GM18526 (cell line): ENCODE measurements around the gene MPRIP.

Experiments
- POLR2A ChIP-seq: IDR thresholded peaks from 3 replicates; pipeline ENCODE4 v1.6.1; 2011; ENCODE audit not compliant: insufficient read length; ENCODE audit errors: extremely low read depth

MPRIP gene

GRCh38 chr17:17030515-17031211, 11.6 kb upstream of the MPRIP start:
- TF ChIP-seq POLR2A: no peak

GRCh38 chr17:17032131-17032692, 10.0 kb upstream of the MPRIP start:
- no peak for TF ChIP-seq POLR2A

DNA sequence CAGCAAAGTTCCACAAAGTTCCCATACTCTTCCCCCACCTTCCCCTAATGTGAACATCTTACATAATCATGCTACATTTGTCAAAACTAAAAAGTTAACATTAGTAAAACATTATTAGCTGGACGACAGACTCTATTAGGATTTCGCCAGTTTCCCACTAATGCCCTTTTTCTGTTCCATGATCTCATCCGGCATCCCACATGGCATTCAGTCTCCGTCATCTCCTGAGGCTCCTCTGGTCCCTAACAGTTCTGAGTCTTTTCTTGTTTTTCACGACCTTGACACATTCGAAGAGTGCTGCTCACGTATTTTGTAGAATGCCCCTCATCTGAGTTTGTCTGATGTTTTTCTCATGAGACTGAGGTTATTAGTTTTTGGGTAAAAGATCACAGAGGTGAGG, 8.8 kb upstream of the MPRIP start:
- TF ChIP-seq POLR2A: no peak

DNA sequence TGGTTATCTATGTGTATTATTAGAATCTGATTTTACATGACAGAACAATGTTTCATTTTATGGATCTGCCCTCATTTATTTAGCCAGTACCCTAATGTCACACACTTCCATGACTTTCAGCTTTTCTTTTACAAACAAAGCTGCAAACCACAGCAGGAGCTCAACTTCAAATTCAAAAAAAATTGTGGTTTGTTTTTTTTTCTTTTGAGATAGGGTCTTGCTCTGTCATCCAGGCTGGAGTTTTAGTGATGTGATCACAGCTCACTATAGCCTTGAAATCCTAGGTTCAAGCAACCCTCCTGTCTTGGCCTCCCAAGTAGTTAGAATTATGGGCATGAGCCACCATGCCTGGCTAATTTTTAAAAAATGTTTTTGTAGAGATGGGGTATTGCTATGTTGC, 8.2 kb upstream of the MPRIP start:
- no peak for TF ChIP-seq POLR2A

DNA sequence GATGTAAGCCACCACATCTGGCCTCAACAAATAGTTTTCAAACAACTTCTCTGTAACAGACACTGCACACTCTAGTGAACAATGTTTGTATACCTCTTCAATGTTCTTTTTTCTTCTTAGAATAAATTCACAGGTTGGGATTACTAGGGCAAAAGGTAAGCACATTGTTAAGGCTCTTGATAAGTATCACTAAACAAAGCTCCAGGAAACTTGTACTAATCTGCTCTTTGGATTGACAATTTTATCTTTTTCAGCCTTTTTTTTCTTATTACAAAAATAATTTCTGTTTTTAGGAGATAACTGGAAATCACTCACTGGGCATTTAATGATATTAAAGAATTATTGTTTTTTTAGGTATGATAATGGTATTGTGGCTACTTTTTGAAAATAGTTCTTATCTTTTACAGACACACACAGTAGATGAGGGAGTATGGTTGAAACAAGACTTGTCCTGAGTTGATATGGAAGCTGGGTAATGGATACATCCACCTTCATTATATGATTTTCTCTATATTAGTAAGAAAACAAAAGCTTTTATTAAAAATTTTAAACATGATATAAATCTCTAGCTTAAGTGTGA, 7.7 kb upstream of the MPRIP start:
- no peak for TF ChIP-seq POLR2A

GRCh38 chr17:17035490-17035889, 6.8 kb upstream of the MPRIP start:
- TF ChIP-seq POLR2A: no peak

GRCh38 chr17:17035920-17036523, 6.2 kb upstream of the MPRIP start:
- no peak for TF ChIP-seq POLR2A

- no peak for TF ChIP-seq POLR2A
Measured at GRCh38 chr17:17036524-17036998, 5.7 kb upstream of the MPRIP start.

DNA sequence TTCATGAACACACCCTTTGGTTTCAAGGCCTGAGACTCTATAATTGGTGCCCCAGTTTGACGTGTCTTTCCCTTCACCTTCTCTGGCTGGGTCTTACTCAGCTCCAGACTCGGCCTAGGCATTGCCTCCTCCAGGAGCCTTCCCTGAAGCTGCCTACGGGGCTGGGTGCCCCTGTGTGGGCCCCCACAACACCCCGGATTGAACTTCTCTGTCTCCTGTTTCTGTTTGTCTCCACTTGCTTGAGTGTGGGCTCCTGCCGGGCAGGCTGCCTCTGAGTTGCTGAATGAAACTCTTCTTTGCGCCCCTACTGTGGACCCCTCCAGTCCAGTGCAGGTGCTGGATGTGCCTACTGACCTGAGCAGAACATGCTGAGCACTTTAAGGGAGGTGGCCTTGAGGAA, 2.3 kb upstream of the MPRIP start:
- no peak for TF ChIP-seq POLR2A

GRCh38 chr17:17041018-17041521, 1.2 kb upstream of the MPRIP start:
- no peak for TF ChIP-seq POLR2A

DNA sequence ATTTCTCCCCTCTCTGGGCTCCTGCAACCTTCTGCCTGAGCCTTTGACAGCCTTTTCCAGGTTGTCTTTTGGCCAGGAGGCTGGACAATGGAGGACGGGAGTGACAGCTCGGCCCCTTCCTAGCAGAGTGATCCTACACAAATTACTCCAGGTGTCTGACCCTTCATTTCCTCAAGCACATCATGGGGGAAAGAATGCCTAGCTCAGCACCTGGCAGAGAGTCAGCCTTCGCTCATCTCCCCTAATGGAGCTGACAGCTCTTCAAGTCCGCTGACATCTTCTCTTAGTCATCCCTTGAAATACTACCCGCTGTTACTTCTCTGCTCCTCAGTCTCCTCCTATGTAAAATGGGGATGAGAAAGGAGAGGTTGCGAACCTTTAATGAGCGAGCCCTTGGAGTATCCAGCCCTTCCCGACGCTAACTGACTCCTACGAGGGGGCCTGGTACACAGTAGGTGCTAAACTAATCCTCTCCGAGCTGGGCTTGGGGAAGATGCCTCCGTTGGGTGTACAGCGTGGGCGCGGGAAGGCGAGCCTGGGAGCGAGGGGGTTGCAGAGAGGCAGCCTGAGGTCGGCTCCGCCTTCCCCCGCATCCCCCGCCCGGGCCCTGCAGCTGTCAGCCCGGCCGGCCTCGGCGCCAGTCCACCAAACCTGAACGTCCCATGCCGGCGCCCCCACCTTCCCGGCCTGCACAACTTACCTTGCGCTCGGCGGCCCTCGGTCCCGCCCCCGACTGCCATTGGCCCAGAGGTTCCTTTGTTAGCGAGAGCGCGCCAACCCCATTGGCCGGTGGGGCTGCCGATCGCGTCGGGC, 480 bp upstream of the MPRIP start:
- peak; percentile 1 for TF ChIP-seq POLR2A

DNA sequence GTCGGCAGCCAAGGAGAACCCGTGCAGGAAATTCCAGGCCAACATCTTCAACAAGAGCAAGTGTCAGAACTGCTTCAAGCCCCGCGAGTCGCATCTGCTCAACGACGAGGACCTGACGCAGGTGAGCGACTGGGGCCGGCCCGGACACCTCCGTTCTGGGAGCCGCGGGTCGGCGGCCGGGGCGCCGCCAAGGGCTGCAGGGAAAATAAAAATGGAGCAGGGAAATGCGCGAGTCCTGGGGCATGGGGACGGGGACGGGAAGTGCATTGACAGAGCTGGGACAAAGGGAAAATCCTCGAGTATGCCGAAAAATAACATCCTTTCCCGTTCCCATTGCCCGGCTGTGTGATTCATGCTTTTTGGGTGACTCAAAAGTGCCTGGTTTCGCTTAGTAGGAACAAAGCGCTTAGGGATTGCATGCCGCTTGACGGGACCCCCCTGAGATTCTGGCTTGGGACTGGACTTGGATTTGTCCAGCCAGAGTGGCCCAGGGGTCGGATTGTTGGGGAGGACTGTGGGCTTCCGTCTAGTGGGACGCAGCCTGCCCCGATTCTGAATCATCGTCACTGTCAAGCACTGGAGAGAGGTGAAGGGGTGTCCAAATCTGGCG, 699 bp downstream of the MPRIP start:
- no peak for TF ChIP-seq POLR2A

- TF ChIP-seq POLR2A: no peak
Measured at GRCh38 chr17:17043461-17044271, 1.4 kb downstream of the MPRIP start.
